Activated naive CD8-positive, alpha-beta T cell treated with anti-CD3 and anti-CD28 coated beads for 36 hours (primary cell): ENCODE measurements around the gene NT5DC1. TPM values are rescaled to one million over a fixed set of nuclear protein-coding genes. Genes with fewer than 3 reads are reported as not detected.

Source experiments
- DNase-seq: peaks from one replicate; pipeline ENCODE4 v3.0.0; 2021
- H3K27ac Mint-ChIP-seq: one replicate; pipeline ENCODE4 v1.8.0; 2022; ENCODE audit warnings: mild to moderate bottlenecking, moderate library complexity, mixed read lengths
- H3K27me3 Mint-ChIP-seq: one replicate; pipeline ENCODE4 v1.8.0; 2022; ENCODE audit warnings: mild to moderate bottlenecking, mixed read lengths
- H3K36me3 Mint-ChIP-seq: one replicate; pipeline ENCODE4 v1.8.0; 2021; ENCODE audit warnings: mild to moderate bottlenecking, mixed read lengths
- H3K4me1 Mint-ChIP-seq: one replicate; pipeline ENCODE4 v1.8.0; 2021; ENCODE audit warnings: mixed read lengths
- H3K4me3 Mint-ChIP-seq: one replicate; pipeline ENCODE4 v1.8.0; 2022; ENCODE audit warnings: mild to moderate bottlenecking, moderate library complexity, mixed read lengths
- H3K9me3 Mint-ChIP-seq: one replicate; pipeline ENCODE4 v1.8.0; 2022; ENCODE audit warnings: mixed read lengths
- total RNA-seq, 2 experiments: library from RNA; stranded (reverse); gene quantifications; one replicate each; pipeline ENCODE4 v1.2.3, GENCODE V29; 2021

NT5DC1 gene
- total RNA-seq, 2 experiments from 2014 or later, result 42.6 to 47.1 TPM

DNA sequence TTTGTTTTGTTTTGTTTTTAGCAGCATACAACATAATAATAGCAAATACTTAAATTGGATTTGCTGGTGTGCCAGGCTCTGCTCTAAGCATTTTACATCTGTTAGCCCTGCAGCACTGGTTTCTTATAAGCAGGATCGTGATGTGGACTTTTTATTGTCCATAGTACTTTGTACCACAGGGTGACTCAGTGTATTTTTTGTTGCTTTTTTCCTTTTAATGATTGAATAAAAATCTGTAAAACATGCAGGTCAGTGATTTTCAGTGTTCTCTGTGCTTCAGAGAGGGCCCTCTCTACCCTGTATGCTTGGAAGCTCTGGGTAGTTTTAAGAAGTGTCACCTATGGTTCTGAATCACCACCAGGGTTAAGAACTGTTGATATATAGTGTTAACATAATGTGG is 4.0 kb downstream of the NT5DC1 start:
- Mint-ChIP-seq H3K4me3 (no peak overlapping the region), H3K4me1 (peaks cover 56% of the 10 kb centered on the region), H3K36me3 (peaks cover 9% of the 10 kb centered on the region), H3K9me3 (no peaks in the 10 kb centered on the region), H3K27me3 (no peaks in the 10 kb centered on the region), H3K27ac (no peak overlapping the region)
- DNase-seq, result no peak

GRCh38 chr6:116105247-116105646 is 4.6 kb downstream of the NT5DC1 start:
- DNase-seq, result no peak
- Mint-ChIP-seq H3K27ac (no peak overlapping the region), H3K27me3 (no peaks in the 10 kb centered on the region), H3K9me3 (no peaks in the 10 kb centered on the region), H3K4me3 (no peak overlapping the region), H3K36me3 (peaks cover 10% of the 10 kb centered on the region), H3K4me1 (peaks cover 50% of the 10 kb centered on the region)

- Mint-ChIP-seq H3K27me3 (no peaks in the 10 kb centered on the region), H3K9me3 (no peaks in the 10 kb centered on the region), H3K4me3 (no peak overlapping the region), H3K27ac (no peak overlapping the region), H3K4me1 (peaks cover 49% of the 10 kb centered on the region), H3K36me3 (peaks cover 15% of the 10 kb centered on the region)
- no peak for DNase-seq
These were observed 5.5 kb downstream of the NT5DC1 start for GRCh38 chr6:116106146-116106545.

DNA sequence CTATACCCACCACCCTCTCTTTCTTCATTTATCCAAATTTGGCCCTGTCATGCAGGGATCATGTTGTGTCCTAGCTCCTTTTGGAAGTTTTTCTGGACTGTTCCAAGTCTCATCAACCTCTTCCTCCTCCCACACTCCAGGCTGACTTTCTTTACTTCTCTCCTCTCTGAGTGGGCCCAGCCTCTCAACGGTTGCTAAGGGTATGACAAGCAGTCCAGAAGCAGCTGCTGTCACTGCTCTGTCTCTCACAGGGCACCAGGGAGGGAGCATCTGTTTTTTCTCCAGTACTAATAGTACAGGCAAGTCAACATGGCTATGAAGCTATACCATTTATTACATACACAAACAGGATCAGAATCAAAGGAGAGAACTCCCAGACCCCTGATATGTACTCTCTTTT is 8.2 kb downstream of the NT5DC1 start:
- DNase-seq, result no peak
- H3K9me3 Mint-ChIP-seq, result no peaks in the 10 kb centered on the region
- no peak overlapping the region for H3K27ac Mint-ChIP-seq
- H3K4me3 Mint-ChIP-seq, result no peak overlapping the region
- peaks cover 16% of the 10 kb centered on the region for H3K36me3 Mint-ChIP-seq
- no peaks in the 10 kb centered on the region for H3K27me3 Mint-ChIP-seq
- peaks cover 29% of the 10 kb centered on the region for H3K4me1 Mint-ChIP-seq

GRCh38 chr6:116111552-116112528 is 11.2 kb downstream of the NT5DC1 start:
- peaks cover 21% of the 10 kb centered on the region for H3K36me3 Mint-ChIP-seq
- no peaks in the 10 kb centered on the region for H3K27me3 Mint-ChIP-seq
- no peak overlapping the region for H3K27ac Mint-ChIP-seq
- no peak overlapping the region for H3K4me3 Mint-ChIP-seq
- peaks cover 5% of the 10 kb centered on the region for H3K4me1 Mint-ChIP-seq
- DNase-seq, result no peak
- H3K9me3 Mint-ChIP-seq, result no peaks in the 10 kb centered on the region

DNA sequence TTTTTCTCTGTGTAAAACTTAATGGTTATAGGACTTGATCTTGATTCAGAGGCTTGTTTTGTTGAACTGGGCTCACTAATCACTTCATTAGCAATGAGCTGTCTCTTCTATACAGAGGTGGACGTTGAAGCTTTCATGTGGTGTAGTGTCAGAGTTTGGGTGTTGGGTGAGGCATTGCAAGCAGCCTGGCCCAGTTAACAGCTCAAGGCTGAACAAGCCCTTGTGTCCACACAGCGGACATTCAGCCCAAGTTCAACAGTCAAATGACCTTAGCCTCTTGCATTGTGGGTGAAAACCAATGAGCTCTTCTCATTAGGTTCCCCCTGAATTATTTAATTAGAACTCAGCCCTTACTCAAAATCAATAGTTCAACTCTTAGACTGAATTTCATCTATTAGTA is 12.7 kb downstream of the NT5DC1 start:
- Mint-ChIP-seq H3K36me3 (peaks cover 21% of the 10 kb centered on the region), H3K4me3 (no peak overlapping the region), H3K27ac (no peak overlapping the region), H3K27me3 (no peaks in the 10 kb centered on the region), H3K9me3 (no peaks in the 10 kb centered on the region), H3K4me1 (peaks cover 5% of the 10 kb centered on the region)
- no peak for DNase-seq

GRCh38 chr6:116115781-116116180 is 15.1 kb downstream of the NT5DC1 start:
- Mint-ChIP-seq H3K27me3 (no peaks in the 10 kb centered on the region), H3K4me1 (peaks cover 2% of the 10 kb centered on the region), H3K36me3 (peaks cover 14% of the 10 kb centered on the region), H3K9me3 (no peaks in the 10 kb centered on the region), H3K27ac (no peak overlapping the region), H3K4me3 (no peak overlapping the region)
- DNase-seq, result no peak

GRCh38 chr6:116118608-116119007 is 18.0 kb downstream of the NT5DC1 start:
- Mint-ChIP-seq H3K36me3 (peaks cover 16% of the 10 kb centered on the region), H3K4me1 (no peaks in the 10 kb centered on the region), H3K27me3 (no peaks in the 10 kb centered on the region), H3K4me3 (no peak overlapping the region), H3K27ac (no peak overlapping the region), H3K9me3 (no peaks in the 10 kb centered on the region)
- DNase-seq, result no peak

DNA sequence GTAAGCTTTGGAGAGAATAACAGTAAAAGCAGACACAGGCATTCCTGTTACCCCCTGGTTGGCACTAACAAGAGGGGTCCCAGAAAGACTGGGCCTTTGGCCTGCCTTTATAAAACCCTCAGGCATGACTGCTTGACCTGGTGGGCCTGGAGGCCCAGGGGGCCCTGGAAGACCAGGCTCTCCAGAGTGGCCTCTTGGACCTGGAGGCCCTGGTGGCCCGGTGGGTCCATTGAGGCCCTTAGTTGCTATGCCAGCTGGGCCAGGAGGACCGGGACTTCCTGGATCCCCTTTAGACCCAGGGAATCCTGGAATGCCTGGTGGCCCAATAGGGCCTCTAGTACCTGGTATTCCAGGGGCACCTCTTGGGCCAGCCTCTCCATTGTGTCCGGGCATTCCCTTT is 19.8 kb downstream of the NT5DC1 start:
- no peak overlapping the region for H3K4me3 Mint-ChIP-seq
- H3K36me3 Mint-ChIP-seq, result peaks cover 11% of the 10 kb centered on the region
- H3K9me3 Mint-ChIP-seq, result no peaks in the 10 kb centered on the region
- DNase-seq, result no peak
- H3K27ac Mint-ChIP-seq, result no peak overlapping the region
- no peaks in the 10 kb centered on the region for H3K27me3 Mint-ChIP-seq
- H3K4me1 Mint-ChIP-seq, result no peaks in the 10 kb centered on the region

- Mint-ChIP-seq H3K9me3 (no peaks in the 10 kb centered on the region), H3K4me1 (no peaks in the 10 kb centered on the region), H3K4me3 (no peak within 1 kb of the TSS), H3K27me3 (no peaks in the 10 kb centered on the region), H3K36me3 (peaks cover 12% of the 10 kb centered on the region), H3K27ac (no peak within 1 kb of the TSS)
- DNase-seq, result no peak
These were observed 25.4 kb downstream of the NT5DC1 start, which contains the start of gene COL10A1 for GRCh38 chr6:116126032-116126431. Gene COL10A1, minus strand, starts transcription at chr6:116126132. Its CDS starts 640 bp downstream, at chr6:116125492.

GRCh38 chr6:116127771-116128493 is 27.3 kb downstream of the NT5DC1 start:
- Mint-ChIP-seq H3K4me1 (no peaks in the 10 kb centered on the region), H3K36me3 (peaks cover 7% of the 10 kb centered on the region), H3K4me3 (no peak overlapping the region), H3K27me3 (no peaks in the 10 kb centered on the region), H3K27ac (no peak overlapping the region), H3K9me3 (no peaks in the 10 kb centered on the region)
- no peak for DNase-seq

- no peak overlapping the region for H3K4me3 Mint-ChIP-seq
- peaks cover 13% of the 10 kb centered on the region for H3K36me3 Mint-ChIP-seq
- DNase-seq, result no peak
- no peaks in the 10 kb centered on the region for H3K9me3 Mint-ChIP-seq
- H3K27me3 Mint-ChIP-seq, result no peaks in the 10 kb centered on the region
- H3K27ac Mint-ChIP-seq, result no peak overlapping the region
- peaks cover 12% of the 10 kb centered on the region for H3K4me1 Mint-ChIP-seq
These were observed 32.8 kb downstream of the NT5DC1 start for GRCh38 chr6:116133453-116133852.

DNA sequence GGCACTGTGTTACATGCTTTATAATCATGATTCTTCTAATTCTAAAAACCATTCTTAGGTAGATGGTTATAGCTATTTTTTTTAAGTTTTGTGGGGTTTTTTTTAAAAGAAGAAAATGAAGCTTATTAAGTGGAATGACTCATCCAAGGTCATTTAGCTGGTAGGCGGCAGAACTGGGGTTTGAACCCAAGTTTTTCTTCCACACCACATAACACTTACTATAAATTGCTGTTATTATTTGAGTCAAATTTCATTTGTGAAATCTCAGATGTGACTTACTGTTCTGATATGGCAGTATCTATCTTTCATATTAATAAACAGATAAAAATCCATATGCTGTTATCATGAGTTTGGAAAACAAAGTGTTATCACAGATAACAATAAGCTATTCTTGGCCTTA is 35.7 kb downstream of the NT5DC1 start:
- no peak overlapping the region for H3K27ac Mint-ChIP-seq
- peaks cover 12% of the 10 kb centered on the region for H3K4me1 Mint-ChIP-seq
- H3K36me3 Mint-ChIP-seq, result peaks cover 10% of the 10 kb centered on the region
- H3K9me3 Mint-ChIP-seq, result no peaks in the 10 kb centered on the region
- H3K4me3 Mint-ChIP-seq, result no peak overlapping the region
- no peaks in the 10 kb centered on the region for H3K27me3 Mint-ChIP-seq
- DNase-seq, result no peak

DNA sequence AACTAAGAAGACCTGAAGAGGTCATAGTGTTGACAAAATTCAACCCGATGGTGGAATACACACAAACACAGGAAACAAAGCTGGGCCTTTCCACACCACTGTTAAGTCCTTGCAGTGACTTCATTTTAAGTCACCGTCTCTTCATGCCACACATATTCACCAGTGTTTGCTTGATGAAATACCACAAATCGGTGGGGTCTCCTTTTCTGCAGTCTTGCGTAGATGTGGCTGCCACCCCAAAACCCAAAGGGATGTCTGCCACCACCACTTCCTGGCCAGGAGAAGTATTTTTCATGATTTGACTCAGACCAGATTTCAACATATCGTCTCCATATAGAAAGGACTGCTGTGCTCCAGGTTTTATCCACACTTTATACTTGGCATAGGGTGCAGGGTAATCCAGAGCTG is 36.3 kb downstream of the NT5DC1 start:
- Mint-ChIP-seq H3K27me3 (no peaks in the 10 kb centered on the region), H3K4me1 (peaks cover 12% of the 10 kb centered on the region), H3K9me3 (no peaks in the 10 kb centered on the region), H3K4me3 (no peak overlapping the region), H3K36me3 (peaks cover 10% of the 10 kb centered on the region), H3K27ac (peak overlapping the region; percentile 67)
- DNase-seq, result peak; percentile 14

- peaks cover 12% of the 10 kb centered on the region for H3K4me1 Mint-ChIP-seq
- H3K9me3 Mint-ChIP-seq, result no peaks in the 10 kb centered on the region
- H3K4me3 Mint-ChIP-seq, result no peak overlapping the region
- DNase-seq, result no peak
- no peaks in the 10 kb centered on the region for H3K27me3 Mint-ChIP-seq
- H3K36me3 Mint-ChIP-seq, result peaks cover 12% of the 10 kb centered on the region
- no peak overlapping the region for H3K27ac Mint-ChIP-seq
These were observed 39.3 kb downstream of the NT5DC1 start for GRCh38 chr6:116139917-116140316.
